HEK293 (cell line): ENCODE results near the gene PLEKHA4.

Source experiments
- BCL11B ChIP-seq: fragments of 450-650 bp; formaldehyde crosslinking; IDR thresholded peaks from 2 replicates; pipeline ENCODE4 v1.5.1; 2016; ENCODE audit warnings: low read depth, missing biosample characterization, missing genetic modification characterization
- HOXA7 ChIP-seq: sonication (generic); formaldehyde crosslinking; IDR thresholded peaks from 2 replicates; pipeline ENCODE4 v1.8.1; 2022; ENCODE audit warnings: missing genetic modification reagents, borderline replicate concordance
- KLF16 ChIP-seq: fragments of 450-650 bp; formaldehyde crosslinking; IDR thresholded peaks from 2 replicates; pipeline ENCODE4 v1.5.1; 2017; ENCODE audit warnings: missing biosample characterization, missing genetic modification characterization
- MEIS1 ChIP-seq: sonication (generic); formaldehyde crosslinking; IDR thresholded peaks from 2 replicates; pipeline ENCODE4 v1.8.1; 2022; ENCODE audit warnings: missing genetic modification reagents, mild to moderate bottlenecking, borderline replicate concordance
- PRDM1 ChIP-seq: fragments of 450-650 bp; formaldehyde crosslinking; IDR thresholded peaks from 2 replicates; pipeline ENCODE4; 2016; ENCODE audit warnings: missing biosample characterization, missing genetic modification characterization
- SP7 ChIP-seq: fragments of 450-650 bp; formaldehyde crosslinking; IDR thresholded peaks from 2 replicates; pipeline ENCODE4 v1.5.1; 2016; ENCODE audit warnings: missing biosample characterization, missing genetic modification characterization
- ZBTB20 ChIP-seq: fragments of 450-650 bp; formaldehyde crosslinking; IDR thresholded peaks from 2 replicates; pipeline ENCODE4 v1.5.1; 2016; ENCODE audit warnings: missing biosample characterization, missing genetic modification characterization
- ZEB2 ChIP-seq: fragments of 450-650 bp; formaldehyde crosslinking; IDR thresholded peaks from 2 replicates; pipeline ENCODE4 v1.5.1; 2016; ENCODE audit warnings: missing biosample characterization, missing genetic modification characterization
- ZNF112 ChIP-seq: fragments of 450-650 bp; formaldehyde crosslinking; IDR thresholded peaks from 2 replicates; pipeline ENCODE4 v1.5.0; 2017; ENCODE audit warnings: missing biosample characterization, missing genetic modification characterization
- ZNF16 ChIP-seq: fragments of 450-650 bp; formaldehyde crosslinking; IDR thresholded peaks from 2 replicates; pipeline ENCODE4 v1.5.1; 2016; ENCODE audit warnings: low read depth, missing biosample characterization, missing genetic modification characterization
- ZNF169 ChIP-seq: fragments of 450-650 bp; formaldehyde crosslinking; IDR thresholded peaks from 2 replicates; pipeline ENCODE4 v1.5.1; 2016; ENCODE audit warnings: missing biosample characterization, missing genetic modification characterization
- ZNF239 ChIP-seq: fragments of 450-650 bp; formaldehyde crosslinking; IDR thresholded peaks from 2 replicates; pipeline ENCODE4 v1.5.1; 2016; ENCODE audit warnings: missing biosample characterization, missing genetic modification characterization
- ZNF248 ChIP-seq: fragments of 450-650 bp; formaldehyde crosslinking; IDR thresholded peaks from 2 replicates; pipeline ENCODE4 v1.5.1; 2017; ENCODE audit warnings: missing biosample characterization, missing genetic modification characterization
- ZNF274 ChIP-seq, 2 experiments: fragments of 200-500 bp in 1 of 2; fragments of 450-650 bp in 1 of 2; sonication (Bioruptor generic) in 1 of 2; formaldehyde crosslinking in 1 of 2; IDR thresholded peaks; 2 replicates each; pipeline versions ENCODE4 v1.5.1 to v1.6.1; 2014 to 2016; ENCODE audit warnings: borderline replicate concordance in 1 of 2, inconsistent platforms in 1 of 2, low read length in 1 of 2, missing biosample characterization in 1 of 2, missing genetic modification characterization in 1 of 2
- ZNF280D ChIP-seq: fragments of 450-650 bp; formaldehyde crosslinking; IDR thresholded peaks from 2 replicates; pipeline ENCODE4 v1.5.1; 2016; ENCODE audit warnings: missing biosample characterization, missing genetic modification characterization
- ZNF394 ChIP-seq: fragments of 450-650 bp; formaldehyde crosslinking; IDR thresholded peaks from 2 replicates; pipeline ENCODE4 v1.5.1; 2016; ENCODE audit warnings: missing biosample characterization, missing genetic modification characterization, mild to moderate bottlenecking, moderate library complexity, borderline replicate concordance
- ZNF416 ChIP-seq: fragments of 450-650 bp; formaldehyde crosslinking; IDR thresholded peaks from 2 replicates; pipeline ENCODE4 v1.5.1; 2016; ENCODE audit warnings: missing biosample characterization, missing genetic modification characterization
- ZNF510 ChIP-seq: fragments of 450-650 bp; formaldehyde crosslinking; IDR thresholded peaks from 2 replicates; pipeline ENCODE4 v1.5.1; 2018; ENCODE audit warnings: mild to moderate bottlenecking, missing genetic modification characterization, missing biosample characterization; ENCODE audit not compliant: insufficient replicate concordance
- ZNF521 ChIP-seq: fragments of 450-650 bp; formaldehyde crosslinking; IDR thresholded peaks from 2 replicates; pipeline ENCODE4 v1.5.1; 2017; ENCODE audit warnings: missing biosample characterization, mild to moderate bottlenecking, missing genetic modification characterization
- ZNF555 ChIP-seq: fragments of 450-650 bp; formaldehyde crosslinking; conservative IDR thresholded peaks from 2 replicates; pipeline ENCODE4 v1.5.1; 2017; ENCODE audit warnings: missing biosample characterization, mild to moderate bottlenecking, missing genetic modification characterization, inconsistent platforms
- ZNF600 ChIP-seq: fragments of 450-650 bp; formaldehyde crosslinking; IDR thresholded peaks from 2 replicates; pipeline ENCODE4 v1.5.1; 2016; ENCODE audit warnings: missing biosample characterization, missing genetic modification characterization
- ZNF639 ChIP-seq: fragments of 450-650 bp; formaldehyde crosslinking; IDR thresholded peaks from 2 replicates; pipeline ENCODE4 v1.5.1; 2016; ENCODE audit warnings: missing biosample characterization, missing genetic modification characterization
- ZNF791 ChIP-seq: fragments of 450-650 bp; formaldehyde crosslinking; IDR thresholded peaks from 2 replicates; pipeline ENCODE4 v1.5.1; 2016; ENCODE audit warnings: missing biosample characterization, missing genetic modification characterization
- ZNF830 ChIP-seq: fragments of 450-650 bp; IDR thresholded peaks from 2 replicates; pipeline ENCODE4 v1.5.0; 2018; ENCODE audit warnings: missing biosample characterization, missing genetic modification characterization, low read depth, mild to moderate bottlenecking, moderate library complexity
- ZSCAN30 ChIP-seq: fragments of 450-650 bp; IDR thresholded peaks from 2 replicates; pipeline ENCODE4 v1.5.1; 2018; ENCODE audit warnings: missing biosample characterization, mild to moderate bottlenecking, missing genetic modification characterization, moderate library complexity
- TF ChIP-seq, protein P1 (sequence below): fragments of 450-650 bp; formaldehyde crosslinking; IDR thresholded peaks from 2 replicates; pipeline ENCODE4 v1.5.1; 2016; ENCODE audit warnings: missing biosample characterization, missing genetic modification characterization, borderline replicate concordance
- TF ChIP-seq, protein P2 (sequence below): fragments of 450-650 bp; IDR thresholded peaks from 2 replicates; pipeline ENCODE4 v1.5.1; 2018; ENCODE audit warnings: missing biosample characterization, missing genetic modification characterization
- TF ChIP-seq, protein P3 (sequence below): fragments of 450-650 bp; formaldehyde crosslinking; IDR thresholded peaks from 2 replicates; pipeline ENCODE4 v1.5.1; 2016; ENCODE audit warnings: missing biosample characterization, missing genetic modification characterization

Gene PLEKHA4

DNA sequence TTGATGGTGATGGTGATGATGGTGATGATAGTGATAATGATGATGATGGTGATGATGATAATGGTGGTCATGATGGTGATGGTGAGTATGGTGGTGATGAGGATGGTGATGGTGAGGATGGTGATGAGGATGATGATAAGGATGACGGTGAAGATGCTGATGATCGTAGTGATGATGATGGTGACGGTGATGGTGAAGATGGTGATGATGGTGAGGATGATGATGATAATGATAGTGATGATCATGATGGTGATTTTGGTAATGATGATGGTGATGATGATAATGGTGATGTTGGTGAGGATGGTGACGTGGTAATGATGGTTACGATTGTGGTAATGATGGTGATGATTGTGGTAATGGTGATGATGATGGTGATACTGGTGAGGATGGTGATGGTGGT is 46.8 kb downstream of the PLEKHA4 start (continued):
- TF ChIP-seq ZNF169 (tag by site-specific recombination) (peak; percentile 68; the same call in 1 of the 2 replicates), ZNF791 (tag by site-specific recombination) (no peak), ZNF600 (no peak), ZSCAN30 (tag by site-specific recombination) (no peak), KLF16 (no peak), MEIS1 (no peak), ZNF394 (tag by site-specific recombination) (no peak), ZBTB20 (no peak), BCL11B (no peak), ZNF280D (tag by site-specific recombination) (no peak), ZNF555 (tag by site-specific recombination) (no peak), SP7 (tag by site-specific recombination) (no peak), HOXA7 (CRISPR knock-in tag) (no peak), ZNF639 (tag by site-specific recombination) (no peak), ZNF248 (peak; percentile 57; the same call in 1 of the 2 replicates), PRDM1 (no peak), ZNF16 (tag by site-specific recombination) (no peak), ZNF274 (IDR thresholded peaks at IDR 0.05; ENCODE audit: low read length) (no peak), ZNF274 (tag by site-specific recombination; IDR thresholded peaks at IDR 0.05; ENCODE audit: borderline replicate concordance) (no peak; the same call in 1 of the 2 replicates), ZNF416 (tag by site-specific recombination) (no peak), ZNF830 (tag by site-specific recombination) (no peak), ZEB2 (tag by site-specific recombination) (no peak), ZNF239 (no peak), ZNF112 (tag by site-specific recombination) (no peak), ZNF510 (tag by site-specific recombination) (no peak), ZNF521 (tag by site-specific recombination) (peak; percentile 43; the same call in 1 of the 2 replicates)
- TF ChIP-seq, protein P1, sequence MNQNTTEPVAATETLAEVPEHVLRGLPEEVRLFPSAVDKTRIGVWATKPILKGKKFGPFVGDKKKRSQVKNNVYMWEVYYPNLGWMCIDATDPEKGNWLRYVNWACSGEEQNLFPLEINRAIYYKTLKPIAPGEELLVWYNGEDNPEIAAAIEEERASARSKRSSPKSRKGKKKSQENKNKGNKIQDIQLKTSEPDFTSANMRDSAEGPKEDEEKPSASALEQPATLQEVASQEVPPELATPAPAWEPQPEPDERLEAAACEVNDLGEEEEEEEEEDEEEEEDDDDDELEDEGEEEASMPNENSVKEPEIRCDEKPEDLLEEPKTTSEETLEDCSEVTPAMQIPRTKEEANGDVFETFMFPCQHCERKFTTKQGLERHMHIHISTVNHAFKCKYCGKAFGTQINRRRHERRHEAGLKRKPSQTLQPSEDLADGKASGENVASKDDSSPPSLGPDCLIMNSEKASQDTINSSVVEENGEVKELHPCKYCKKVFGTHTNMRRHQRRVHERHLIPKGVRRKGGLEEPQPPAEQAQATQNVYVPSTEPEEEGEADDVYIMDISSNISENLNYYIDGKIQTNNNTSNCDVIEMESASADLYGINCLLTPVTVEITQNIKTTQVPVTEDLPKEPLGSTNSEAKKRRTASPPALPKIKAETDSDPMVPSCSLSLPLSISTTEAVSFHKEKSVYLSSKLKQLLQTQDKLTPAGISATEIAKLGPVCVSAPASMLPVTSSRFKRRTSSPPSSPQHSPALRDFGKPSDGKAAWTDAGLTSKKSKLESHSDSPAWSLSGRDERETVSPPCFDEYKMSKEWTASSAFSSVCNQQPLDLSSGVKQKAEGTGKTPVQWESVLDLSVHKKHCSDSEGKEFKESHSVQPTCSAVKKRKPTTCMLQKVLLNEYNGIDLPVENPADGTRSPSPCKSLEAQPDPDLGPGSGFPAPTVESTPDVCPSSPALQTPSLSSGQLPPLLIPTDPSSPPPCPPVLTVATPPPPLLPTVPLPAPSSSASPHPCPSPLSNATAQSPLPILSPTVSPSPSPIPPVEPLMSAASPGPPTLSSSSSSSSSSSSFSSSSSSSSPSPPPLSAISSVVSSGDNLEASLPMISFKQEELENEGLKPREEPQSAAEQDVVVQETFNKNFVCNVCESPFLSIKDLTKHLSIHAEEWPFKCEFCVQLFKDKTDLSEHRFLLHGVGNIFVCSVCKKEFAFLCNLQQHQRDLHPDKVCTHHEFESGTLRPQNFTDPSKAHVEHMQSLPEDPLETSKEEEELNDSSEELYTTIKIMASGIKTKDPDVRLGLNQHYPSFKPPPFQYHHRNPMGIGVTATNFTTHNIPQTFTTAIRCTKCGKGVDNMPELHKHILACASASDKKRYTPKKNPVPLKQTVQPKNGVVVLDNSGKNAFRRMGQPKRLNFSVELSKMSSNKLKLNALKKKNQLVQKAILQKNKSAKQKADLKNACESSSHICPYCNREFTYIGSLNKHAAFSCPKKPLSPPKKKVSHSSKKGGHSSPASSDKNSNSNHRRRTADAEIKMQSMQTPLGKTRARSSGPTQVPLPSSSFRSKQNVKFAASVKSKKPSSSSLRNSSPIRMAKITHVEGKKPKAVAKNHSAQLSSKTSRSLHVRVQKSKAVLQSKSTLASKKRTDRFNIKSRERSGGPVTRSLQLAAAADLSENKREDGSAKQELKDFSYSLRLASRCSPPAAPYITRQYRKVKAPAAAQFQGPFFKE = no peak
- TF ChIP-seq, protein P2, sequence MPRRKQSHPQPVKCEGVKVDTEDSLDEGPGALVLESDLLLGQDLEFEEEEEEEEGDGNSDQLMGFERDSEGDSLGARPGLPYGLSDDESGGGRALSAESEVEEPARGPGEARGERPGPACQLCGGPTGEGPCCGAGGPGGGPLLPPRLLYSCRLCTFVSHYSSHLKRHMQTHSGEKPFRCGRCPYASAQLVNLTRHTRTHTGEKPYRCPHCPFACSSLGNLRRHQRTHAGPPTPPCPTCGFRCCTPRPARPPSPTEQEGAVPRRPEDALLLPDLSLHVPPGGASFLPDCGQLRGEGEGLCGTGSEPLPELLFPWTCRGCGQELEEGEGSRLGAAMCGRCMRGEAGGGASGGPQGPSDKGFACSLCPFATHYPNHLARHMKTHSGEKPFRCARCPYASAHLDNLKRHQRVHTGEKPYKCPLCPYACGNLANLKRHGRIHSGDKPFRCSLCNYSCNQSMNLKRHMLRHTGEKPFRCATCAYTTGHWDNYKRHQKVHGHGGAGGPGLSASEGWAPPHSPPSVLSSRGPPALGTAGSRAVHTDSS = peak; percentile 99
- TF ChIP-seq, protein P3, sequence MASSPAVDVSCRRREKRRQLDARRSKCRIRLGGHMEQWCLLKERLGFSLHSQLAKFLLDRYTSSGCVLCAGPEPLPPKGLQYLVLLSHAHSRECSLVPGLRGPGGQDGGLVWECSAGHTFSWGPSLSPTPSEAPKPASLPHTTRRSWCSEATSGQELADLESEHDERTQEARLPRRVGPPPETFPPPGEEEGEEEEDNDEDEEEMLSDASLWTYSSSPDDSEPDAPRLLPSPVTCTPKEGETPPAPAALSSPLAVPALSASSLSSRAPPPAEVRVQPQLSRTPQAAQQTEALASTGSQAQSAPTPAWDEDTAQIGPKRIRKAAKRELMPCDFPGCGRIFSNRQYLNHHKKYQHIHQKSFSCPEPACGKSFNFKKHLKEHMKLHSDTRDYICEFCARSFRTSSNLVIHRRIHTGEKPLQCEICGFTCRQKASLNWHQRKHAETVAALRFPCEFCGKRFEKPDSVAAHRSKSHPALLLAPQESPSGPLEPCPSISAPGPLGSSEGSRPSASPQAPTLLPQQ (tag by site-specific recombination) = no peak
